Cerebellar nuclear complex (tissue), 1 donor: ENCODE measurements around the gene ZSWIM7.
"Not testable (repeated sequence)": the region's sequence is repeated elsewhere in the genome, so short reads cannot be mapped to it uniquely, and the experiment has no call there.

Experiments
- DNase-seq, 2 experiments: peaks; one replicate each; lab custom pipeline; 2025; lab: John Stamatoyannopoulos, UW

The ZSWIM7 gene

DNA sequence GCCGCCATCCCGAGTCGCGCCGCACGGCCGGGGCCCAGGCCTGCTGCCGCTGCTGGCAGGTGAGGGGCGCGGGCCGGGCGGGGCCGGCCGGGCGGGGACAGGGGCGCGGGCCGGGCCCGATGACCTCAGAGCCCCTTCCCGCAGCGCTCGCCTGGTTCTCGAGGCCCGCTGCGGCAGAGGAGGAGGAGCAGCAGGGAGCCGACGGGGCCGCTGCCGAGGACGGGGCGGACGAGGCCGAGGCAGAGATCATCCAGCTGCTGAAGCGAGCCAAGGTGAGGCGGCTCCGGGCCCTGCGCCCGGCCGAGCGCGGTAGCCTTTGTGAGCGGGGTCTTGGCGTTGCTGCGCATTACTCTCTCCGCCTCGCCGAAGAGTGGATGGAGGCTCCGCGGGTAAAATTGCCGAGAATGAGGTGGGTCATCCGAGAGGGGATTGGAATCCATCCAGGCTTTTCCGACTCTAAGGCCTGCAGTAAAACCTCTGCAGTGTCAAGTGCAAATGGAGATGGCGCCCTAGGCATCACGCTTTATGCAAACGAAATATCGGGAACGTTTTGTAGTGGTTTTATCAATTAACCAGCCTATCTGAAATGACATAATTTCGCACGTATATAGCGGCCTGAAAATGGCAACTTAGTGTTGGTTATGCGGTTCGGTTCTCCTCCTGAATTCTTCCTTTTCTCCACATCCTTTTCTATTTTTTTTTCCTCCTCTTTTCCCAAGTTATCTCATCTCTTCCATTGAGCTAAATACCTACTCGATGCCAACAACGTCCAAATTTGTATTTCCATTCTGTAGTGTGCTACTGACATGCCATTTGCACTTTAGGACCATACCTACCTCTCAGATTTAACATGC, 697 bp upstream of the ZSWIM7 start:
- DNase-seq, result no peak

DNA sequence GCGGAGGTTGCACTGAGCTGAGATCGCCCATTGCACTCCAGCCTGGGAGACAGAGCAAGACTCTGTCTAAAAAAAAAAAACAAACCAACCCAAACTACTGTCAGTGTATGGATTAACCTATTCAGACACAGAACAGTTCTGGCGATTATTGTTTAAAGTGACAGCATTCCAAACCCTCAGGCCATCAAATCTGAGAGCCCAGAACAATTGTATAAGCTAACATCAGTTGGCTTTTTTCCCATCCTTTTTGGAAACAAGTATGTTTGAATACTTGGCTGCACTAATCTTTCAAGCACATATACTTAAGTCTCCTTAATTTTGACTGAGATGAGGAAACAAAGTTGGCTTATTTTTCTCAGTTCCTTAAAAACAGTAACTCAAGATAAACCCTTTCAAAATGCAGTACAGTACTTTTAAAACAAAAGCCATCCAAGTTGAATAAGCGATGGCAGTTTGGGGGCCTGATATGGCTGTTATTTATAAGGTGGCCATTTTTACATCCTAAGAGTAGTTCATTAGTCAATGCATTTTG, 1.4 kb downstream of the ZSWIM7 start:
- DNase-seq, result no peak

DNA sequence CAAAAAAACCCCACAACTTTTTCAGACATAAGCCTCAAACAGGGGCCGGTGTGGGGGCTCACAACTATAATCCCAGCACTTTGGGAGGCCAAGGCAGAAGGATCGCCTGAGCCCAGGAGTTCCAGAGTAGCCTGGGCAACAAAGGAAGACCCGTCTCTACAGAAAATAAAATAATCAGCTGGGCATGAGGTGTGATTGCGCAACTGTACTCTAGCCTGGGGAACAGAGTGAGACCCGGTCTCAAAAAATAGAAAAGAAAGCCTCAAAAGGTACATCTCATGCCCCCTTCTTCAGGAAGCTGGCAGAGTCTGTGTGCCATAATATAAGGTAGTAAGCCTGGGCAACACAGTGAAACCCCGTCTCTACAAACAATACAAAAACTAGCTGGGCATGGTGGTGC, 3.2 kb downstream of the ZSWIM7 start:
- no peak for DNase-seq

DNA sequence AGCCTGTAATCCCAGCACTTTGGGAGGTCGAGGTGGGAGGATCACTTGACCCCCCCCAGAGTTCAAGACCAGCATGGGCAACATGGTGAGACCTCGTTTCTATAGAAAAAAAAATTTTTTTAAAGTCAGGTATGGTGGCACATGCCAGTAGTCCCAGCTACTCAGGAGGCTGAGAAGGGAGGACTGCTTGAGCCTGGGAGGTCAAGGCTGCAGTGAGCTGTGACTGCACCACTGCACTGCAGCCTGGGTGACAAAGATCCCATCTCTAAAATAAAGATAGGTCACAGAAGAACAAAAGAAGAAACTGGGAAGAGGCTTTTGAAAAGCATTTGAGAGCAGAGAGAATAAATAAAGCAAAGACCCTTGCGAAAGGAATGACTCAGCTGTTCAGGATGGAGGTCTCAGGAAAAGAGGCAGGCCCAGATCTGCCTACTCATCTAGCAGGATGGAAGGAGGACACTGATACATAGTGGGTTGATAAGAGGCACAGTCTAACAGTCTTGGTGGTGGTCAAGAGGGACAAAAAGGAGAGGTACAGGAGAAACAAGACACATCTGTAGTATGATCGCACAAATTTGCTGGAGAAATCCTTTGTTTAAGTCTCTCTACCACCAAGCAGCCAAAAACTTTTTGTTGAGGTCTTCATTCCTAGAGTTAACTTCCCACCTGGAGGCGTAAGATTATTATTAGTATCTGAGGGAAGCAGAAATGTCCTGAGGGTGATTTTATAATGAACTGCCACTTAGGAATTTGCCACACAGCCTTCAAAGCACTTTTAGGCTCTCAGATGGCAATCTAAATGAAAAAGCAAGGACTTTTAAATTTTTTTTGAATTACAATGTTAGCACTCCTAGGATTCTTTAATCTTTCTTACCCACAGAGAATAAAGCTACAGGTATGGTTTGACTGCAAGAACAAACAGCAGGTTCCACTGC, 17.6 kb downstream of the ZSWIM7 start:
- DNase-seq, result no peak

DNA sequence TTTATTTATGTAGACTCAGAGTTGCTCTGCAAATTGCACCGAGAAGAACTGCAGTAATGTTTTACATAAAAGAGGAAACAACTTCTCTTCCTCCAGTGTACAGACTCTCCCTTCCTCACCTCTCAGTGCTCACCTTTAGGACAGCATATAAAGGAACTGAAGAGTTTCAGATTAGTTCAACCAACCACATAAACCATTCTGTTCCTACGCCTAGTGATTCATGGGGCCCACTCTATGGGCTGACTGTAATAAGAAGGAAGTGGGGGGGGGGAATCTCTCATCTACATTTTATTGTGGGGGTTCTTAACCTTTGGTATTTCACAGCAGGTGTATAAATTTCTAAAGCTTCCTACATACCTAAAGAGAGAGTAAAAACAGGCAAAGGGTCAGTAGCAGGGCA, 18.3 kb downstream of the ZSWIM7 start:
- no peak for DNase-seq

DNA sequence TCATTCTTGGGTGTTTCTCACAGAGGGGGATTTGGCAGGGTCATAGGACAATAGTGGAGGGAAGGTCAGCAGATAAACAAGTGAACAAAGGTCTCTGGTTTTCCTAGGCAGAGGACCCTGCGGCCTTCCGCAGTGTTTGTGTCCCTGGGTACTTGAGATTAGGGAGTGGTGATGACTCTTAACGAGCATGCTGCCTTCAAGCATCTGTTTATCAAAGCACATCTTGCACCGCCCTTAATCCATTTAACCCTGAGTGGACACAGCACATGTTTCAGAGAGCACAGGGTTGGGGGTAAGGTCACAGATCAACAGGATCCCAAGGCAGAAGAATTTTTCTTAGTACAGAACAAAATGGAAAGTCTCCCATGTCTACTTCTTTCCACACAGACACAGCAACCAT, 20.5 kb downstream of the ZSWIM7 start:
- DNase-seq, result not testable (repeated sequence)

DNA sequence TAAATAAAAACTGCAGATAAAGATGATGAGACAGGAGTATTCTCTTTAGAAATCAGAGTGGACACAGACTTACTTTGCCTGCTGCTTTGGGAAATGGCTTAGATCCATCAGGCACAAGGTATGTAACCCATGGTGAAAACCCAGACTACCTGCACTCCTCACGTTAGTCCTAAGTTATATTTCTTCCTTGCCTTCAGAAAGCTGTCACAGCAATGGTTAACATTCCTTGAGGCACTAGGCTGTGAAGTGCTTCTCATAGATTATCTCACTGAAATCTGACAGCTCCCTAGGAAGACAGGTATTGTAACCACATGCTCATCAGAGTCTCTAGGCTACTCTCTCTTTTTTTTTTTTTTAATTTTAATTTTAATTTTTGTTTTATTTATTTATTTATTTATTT, 20.9 kb downstream of the ZSWIM7 start:
- no peak for DNase-seq

DNA sequence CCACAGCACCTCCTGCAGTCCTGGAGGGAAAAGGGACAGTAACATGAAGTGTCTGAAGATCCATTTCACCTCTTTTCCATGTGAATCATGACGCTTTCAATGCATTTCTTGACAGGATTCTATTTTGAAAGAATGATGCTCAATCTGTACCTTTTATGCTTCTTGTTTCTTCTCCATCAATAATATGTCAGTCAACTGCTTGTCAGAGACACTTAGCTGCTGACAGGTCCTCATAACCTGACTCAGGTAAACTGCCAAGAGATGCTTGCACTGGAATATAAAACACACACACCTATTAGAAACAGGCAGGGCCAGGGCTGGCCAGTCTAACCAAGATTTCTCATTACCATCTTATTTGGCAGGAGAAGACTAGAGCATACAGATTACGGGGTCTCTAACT, 21.6 kb downstream of the ZSWIM7 start:
- no peak for DNase-seq

DNA sequence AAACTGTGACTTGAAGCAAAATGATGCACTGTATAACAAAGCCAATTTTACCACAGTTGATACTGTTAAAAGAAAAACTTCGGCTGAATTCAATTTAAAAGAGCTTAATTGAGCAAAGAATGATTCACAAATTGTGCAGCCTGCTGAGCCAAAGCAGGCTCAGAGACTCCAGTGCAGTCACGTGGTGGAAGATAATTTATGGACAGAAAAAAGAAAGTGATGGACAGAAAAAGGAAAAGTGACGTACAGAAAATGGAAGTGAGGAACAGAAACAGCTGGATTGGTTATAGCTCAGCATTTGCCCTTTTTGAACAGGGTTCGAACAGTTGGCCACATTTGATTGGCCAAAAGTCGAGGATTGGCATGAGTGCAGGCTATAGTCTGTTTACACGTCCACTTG, 25.7 kb downstream of the ZSWIM7 start:
- DNase-seq, result no peak

DNA sequence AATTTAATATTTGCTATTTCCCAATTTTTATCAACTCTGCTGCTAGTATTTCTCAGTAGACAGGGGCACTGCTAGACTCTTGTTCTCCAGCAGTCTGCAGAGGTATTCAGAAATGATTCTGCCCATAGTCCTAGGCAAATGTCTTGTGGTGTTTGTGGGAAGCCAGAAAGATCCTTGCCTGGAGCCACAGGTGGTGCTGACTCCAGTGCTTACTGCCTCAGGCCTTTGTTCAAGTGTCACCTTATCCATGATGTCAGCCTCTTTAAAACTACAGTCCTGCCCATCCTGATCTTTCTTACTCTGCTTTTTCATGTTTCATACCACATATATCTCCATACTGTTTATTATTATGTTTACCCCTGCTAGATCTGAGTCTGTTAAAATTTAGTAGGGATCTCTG, 26.5 kb downstream of the ZSWIM7 start:
- DNase-seq, result no peak

DNA sequence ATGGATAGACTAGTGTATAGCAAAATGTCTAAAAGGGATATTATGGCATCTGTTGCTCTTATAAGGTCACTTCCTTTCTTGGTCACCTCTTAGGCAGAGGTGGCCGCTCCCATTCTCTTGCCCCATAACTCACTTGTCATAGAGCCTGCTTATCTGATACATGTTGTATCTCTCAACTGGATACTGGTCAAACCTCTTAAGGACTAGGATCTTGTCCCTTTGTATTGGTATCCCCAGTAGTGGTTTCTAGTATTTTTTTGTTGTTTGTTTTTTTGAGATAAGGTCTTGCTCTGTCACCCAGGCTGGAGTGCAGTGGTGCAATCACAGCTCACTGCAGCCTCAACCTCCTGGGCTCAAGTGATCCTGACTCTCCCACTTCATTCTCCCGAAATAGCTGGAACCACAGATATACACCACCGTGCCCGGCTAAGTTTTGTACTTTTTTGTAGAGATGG, 27.0 kb downstream of the ZSWIM7 start:
- no peak for DNase-seq

DNA sequence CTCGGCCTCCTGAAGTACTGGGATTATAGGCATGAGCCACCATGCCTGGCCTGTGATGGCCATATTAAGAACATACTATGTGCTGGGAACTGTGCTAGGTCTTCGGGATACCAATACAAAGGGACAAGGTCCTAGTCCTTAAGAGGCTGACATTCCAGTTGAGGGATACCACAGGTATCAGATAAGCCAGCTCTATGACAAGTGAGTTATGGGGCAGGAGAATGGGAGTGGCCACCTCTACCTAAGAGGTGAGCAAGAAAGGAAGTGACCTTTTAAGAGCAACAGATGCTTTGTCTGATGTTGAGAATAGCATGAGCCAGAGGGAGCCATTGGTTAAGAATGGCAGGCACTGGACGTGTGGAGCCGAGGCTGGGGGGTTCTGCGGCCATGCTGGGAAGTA, 27.6 kb downstream of the ZSWIM7 start:
- DNase-seq, result no peak

DNA sequence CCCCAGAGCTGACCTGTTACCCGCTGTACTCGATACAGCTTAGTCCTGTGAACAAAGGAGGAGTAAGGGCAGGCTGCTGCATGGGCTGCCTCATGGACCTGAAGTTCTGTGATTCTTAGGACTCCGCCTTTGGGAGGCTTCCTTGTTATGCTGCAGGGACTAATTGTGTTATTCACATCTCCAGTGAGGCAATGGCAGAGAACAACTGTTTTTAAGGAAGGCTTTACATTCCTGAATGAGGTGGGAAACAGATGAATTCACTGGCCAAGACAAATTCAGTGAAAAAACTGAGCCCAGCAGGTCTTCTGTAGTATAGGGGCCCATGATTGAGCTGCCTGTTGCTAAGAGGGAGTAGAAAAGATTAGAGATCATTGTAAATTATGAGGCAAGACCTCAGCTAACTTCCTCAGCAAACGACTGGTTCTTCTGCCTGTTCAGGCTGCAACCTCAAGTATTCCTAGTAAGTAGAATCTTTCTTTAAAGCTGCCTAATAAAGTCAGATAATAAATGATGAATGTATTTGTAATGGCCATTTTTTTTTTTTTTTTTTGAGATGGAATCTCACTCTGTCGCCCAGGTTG, 28.3 kb downstream of the ZSWIM7 start:
- DNase-seq, result no peak

DNA sequence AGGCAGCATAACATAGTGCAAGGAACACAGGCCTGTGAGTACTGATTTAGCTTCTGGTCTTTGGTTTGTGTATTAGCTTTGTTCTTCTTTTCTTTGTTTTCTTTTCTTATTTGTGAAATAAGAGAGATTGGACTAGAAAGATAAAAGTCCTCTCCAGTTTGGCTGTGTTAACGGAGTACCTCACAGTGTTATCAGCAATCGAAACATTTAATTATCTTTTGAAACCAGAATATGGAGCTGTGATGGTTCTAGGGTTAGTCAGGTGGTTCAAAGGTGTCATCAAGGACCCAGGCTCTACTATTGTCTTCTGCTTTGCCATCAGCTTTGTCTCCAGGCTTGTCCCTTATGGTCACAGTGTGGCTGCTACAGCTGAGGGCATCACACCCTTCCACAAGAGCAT, 29.0 kb downstream of the ZSWIM7 start:
- no peak for DNase-seq

DNA sequence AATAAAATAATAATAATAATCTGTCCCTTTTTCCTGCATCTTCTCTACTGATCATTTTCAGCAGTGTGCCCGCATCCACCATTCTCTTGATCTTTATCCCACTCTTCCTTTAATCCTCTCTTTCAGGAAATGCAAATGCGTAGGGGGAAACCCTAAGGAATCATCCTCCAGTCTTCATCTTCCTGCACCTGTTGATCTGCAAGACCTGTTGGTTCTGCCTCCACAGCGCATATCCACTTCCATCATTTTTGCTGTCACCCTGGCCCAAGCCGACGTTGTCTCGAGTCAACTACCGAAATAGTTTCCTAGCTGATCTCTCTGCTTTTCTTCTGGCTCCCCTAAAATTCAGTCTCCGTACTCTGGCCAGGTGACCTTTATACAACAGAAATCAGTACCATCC, 30.0 kb downstream of the ZSWIM7 start:
- no peak for DNase-seq

DNA sequence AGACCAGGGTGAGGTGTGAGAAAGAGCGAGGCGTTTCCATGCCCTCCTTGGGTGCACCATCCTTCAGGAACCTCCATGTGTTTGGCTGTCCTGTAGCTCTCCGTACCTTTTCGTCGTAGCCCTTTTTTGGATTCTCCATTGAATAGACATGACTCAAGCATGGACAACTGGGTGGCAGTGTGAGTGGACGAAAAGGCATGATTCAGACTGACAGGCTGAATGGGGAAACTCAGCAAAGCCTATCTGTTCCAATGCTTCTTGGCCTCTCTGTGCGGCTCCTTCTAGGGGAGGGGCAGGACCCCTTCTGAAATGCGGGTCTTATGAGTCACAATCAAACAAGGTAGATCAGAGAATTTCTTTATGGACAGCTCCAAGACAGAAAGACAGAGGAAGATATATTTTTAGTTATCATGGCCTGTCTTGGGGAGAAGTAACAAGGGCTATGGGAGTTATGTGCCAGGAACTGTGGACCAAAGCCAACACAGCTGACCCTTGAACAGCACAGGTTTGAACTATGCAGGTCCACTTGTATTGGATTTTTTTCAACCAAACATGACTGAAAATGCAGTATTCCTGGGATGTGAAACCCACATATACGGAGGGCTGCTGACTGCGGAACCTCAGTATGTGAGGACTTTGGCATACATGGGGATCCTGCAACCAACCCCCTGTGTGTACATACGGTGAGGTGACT, 31.7 kb downstream of the ZSWIM7 start:
- DNase-seq, result no peak

DNA sequence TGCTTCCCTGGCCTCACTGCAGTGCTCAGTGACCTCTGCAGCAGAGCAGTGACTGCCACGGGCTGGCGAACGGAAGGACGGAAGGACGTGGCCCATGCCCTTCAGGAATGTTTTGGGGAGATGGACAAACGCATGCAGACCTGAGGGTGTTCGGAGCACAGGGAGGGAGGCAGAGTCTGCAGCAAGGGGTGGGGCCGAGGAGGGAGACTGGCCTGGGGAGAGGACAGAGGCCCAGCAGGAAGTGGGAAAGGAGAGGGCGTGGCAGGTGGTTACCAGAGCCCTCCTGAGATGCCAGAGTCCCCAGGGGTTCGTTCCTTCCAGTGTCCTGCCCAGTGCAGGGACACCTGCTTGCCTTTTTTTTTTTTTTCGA, 32.6 kb downstream of the ZSWIM7 start:
- DNase-seq, result no peak

DNA sequence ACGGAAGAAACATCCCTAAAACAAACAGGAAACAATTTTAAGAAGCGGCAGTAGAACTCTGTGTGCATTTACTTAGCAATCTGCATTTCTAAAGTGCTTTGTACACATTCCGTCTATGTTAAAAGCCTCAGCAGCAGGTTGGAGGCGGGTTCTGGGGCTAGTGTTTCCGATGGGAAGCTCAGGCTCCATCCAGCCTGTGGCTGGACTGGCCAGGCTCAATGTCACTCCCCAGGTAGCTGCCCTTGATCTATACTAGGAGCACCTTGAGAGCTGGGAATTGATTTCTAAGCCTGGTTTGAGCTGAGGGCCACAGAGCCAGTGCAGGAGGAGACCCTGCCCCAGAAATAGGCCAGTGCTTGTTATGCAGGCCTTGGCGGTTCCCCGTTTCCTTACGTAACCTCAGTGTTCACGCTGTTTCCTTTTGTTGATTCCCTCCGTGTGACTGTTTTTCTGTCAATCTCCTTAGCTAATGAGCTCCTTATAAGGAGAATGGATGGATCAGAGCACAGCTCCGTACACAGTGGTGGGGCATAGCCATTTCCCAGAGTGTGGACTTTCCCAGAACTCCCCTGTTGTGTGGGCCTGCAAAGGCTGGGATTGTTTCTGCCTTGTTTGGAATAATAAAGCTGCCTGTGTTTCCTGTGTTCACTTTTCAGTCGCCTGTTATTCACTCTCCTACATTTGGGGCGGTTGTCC, 33.2 kb downstream of the ZSWIM7 start:
- DNase-seq, result no peak

DNA sequence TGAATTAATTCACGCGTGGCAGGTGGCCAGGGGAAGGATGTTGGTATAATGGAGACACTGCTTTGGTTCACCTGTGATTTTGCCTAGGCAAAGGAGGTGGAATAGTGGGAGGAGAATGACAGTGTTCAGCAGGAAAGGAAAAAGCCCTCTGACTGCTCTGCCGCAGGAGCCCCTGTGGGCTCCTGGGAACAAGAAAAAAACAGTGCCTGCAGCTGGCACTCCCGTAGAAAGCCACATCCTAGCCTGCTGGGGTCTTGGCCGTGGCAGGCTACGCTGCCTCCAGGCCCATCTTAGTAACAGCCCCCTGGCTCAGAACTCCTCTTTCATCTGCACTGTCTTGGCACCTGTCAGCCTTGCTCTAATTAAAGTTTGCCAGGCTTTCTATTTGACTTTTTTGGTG, 34.0 kb downstream of the ZSWIM7 start:
- DNase-seq, result no peak

DNA sequence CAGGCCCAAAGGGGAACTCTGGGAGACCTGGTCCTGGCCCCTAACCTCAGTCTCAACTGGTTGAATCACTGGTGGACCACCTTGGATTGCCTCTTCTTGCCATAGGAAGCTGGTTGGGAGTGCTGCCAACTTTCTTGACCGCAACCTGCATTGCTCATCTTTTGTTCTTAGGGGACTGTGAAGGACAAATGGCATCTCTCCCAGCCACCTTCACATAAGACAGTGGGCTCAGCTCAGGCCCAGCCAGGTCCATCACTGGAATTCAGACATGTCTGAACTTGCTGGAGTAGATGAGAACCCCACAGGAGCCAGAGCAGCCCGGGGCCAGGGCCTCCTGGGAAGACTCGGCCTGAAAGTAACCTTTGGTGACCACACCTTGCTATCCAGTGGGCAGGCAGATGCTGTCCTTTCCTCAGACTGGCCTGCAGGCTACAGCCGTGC, 35.8 kb downstream of the ZSWIM7 start:
- no peak for DNase-seq

DNA sequence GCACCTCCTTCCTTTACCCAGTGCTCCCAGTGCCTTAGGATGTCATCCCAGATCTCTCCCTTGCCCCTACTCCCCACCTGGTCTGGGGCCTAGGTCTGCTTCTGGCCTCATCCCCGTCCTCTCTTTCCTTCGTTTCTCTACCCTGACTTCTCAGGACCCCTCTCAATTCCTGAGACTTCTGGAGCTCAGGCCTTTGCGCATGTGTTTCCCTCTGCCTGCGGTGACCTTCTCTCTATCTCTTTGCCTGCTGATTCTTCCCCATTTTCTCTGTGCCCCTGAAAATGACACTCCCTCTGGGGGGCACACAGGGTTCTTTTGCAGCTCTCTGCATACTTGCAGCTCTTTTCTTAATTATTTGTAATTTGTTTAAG, 41.0 kb downstream of the ZSWIM7 start:
- DNase-seq, result no peak
